Endodermal cell (in vitro differentiated cells): ENCODE measurements around the gene LAMP2. TPM values are rescaled to one million over a fixed set of nuclear protein-coding genes. Genes with fewer than 3 reads are reported as not detected.

Source experiments
- DNase-seq: peaks from one replicate; pipeline ENCODE4 v3.0.0-alpha.2; 2017
- H3K27ac ChIP-seq: 2 replicates; pipeline ENCODE4 v1.5.1; 2013; ENCODE audit warnings: mild to moderate bottlenecking, low read depth, low read length, moderate library complexity
- H3K27me3 ChIP-seq: 2 replicates; pipeline ENCODE4 v1.6.1; 2013; ENCODE audit warnings: mild to moderate bottlenecking, low read length, moderate library complexity; ENCODE audit not compliant: insufficient read depth, control insufficient read depth, poor library complexity, severe bottlenecking
- H3K36me3 ChIP-seq: 2 replicates; pipeline ENCODE4 v1.7.0; 2013; ENCODE audit warnings: mild to moderate bottlenecking, low read length, moderate library complexity; ENCODE audit not compliant: control insufficient read depth, insufficient read depth
- H3K4me1 ChIP-seq: one replicate; pipeline ENCODE4 v1.7.0; 2013; ENCODE audit warnings: low read length; ENCODE audit not compliant: control insufficient read depth, insufficient read depth
- H3K4me3 ChIP-seq: 2 replicates; pipeline ENCODE4 v1.5.1; 2013; ENCODE audit warnings: mild to moderate bottlenecking, low read length, moderate library complexity
- H3K9ac ChIP-seq: 2 replicates; pipeline ENCODE4 v1.6.1; 2013; ENCODE audit warnings: mild to moderate bottlenecking, low read length, moderate library complexity; ENCODE audit not compliant: poor library complexity, severe bottlenecking; ENCODE audit errors: extremely low read depth
- H3K9me3 ChIP-seq: 2 replicates; pipeline ENCODE4 v1.6.1; 2013; ENCODE audit warnings: mild to moderate bottlenecking, low read length, moderate library complexity; ENCODE audit not compliant: control insufficient read depth
- H3K27ac Mint-ChIP-seq: 2 replicates; pipeline ENCODE4 v1.8.0; 2020; ENCODE audit warnings: mixed read lengths
- H3K27me3 Mint-ChIP-seq: 2 replicates; pipeline ENCODE4 v1.8.0; 2021; ENCODE audit warnings: mild to moderate bottlenecking, mixed read lengths; ENCODE audit not compliant: insufficient read depth
- H3K36me3 Mint-ChIP-seq: 2 replicates; pipeline ENCODE4 v1.8.0; 2020; ENCODE audit warnings: low read depth, mixed read lengths
- H3K4me1 Mint-ChIP-seq: 2 replicates; pipeline ENCODE4 v1.8.0; 2020; ENCODE audit warnings: mixed read lengths
- H3K4me3 Mint-ChIP-seq: 2 replicates; pipeline ENCODE4 v1.8.0; 2020; ENCODE audit warnings: mild to moderate bottlenecking, moderate library complexity, mixed read lengths
- H3K9me3 Mint-ChIP-seq: 2 replicates; pipeline ENCODE4 v1.8.0; 2020; ENCODE audit warnings: mild to moderate bottlenecking, mixed read lengths
- CTCF ChIP-seq: fragments of 200-600 bp; sonication (generic); conservative IDR thresholded peaks from 2 replicates; pipeline ENCODE4 v1.5.0; 2021; ENCODE audit warnings: antibody characterized with exemption, mild to moderate bottlenecking
- WGBS, 2 experiments: methylation state at CpG; one replicate each; pipeline versions ENCODE4 v1.1.5 to v1.1.7; 2013; ENCODE audit warnings: missing lambda C conversion rate in 2 of 2, mixed read lengths in 1 of 2; ENCODE audit not compliant: insufficient coverage in 1 of 2, insufficient read length in 1 of 2; 5-methylcytosine and 5-hydroxymethylcytosine counted together
- long read RNA-seq, 4 experiments: library from polyadenylated mRNA in 2 of 4; library from RNA in 1 of 4; library from capped mRNA in 1 of 4; stranded (forward) in 3 of 4; unstranded in 1 of 4; transcript quantifications; one replicate each; pipeline ENCODE4 v2.0.0, GENCODE V29; 2020 to 2021; ENCODE audit warnings: inconsistent platforms in 1 of 4
- polyA plus RNA-seq, 2 experiments: library from polyadenylated mRNA; stranded (reverse); fragments of 50-300 nt; gene quantifications; one replicate each; pipeline ENCODE4 v1.2.3, GENCODE V29; 2013
- total RNA-seq, 2 donors: library from RNA; stranded (reverse); fragmentation: NEBNext Ultra II Directional in 1 of 2; extraction: Animal tissue kit (Norgen Biotek cat#: 25700) in 1 of 2; gene quantifications; 2 replicates in 1 of 2; 3 replicates in 1 of 2; pipeline ENCODE4 v1.2.1, GENCODE V29; 2021

LAMP2 gene
- 10 to 100 TPM; 33.5 to 34.7 TPM for total RNA-seq
- 62.3 TPM for polyA plus RNA-seq (2013, experiment 1 of 2)
- polyA plus RNA-seq (2013, experiment 2 of 2): 60.8 TPM
- long read RNA-seq, experiment 1, full-length matches to known transcripts: 7 of 15 reads
- long read RNA-seq, experiment 1, partial matches to known transcripts: 2 of 15 reads
- long read RNA-seq, experiment 1, other reads (novel, unspliced or antisense): 6 of 15 reads
- long read RNA-seq, experiment 2, full-length matches to known transcripts: 116 of 131 reads
- long read RNA-seq, experiment 2, partial matches to known transcripts: 5 of 131 reads
- long read RNA-seq, experiment 2, other reads (novel, unspliced or antisense): 10 of 131 reads
- long read RNA-seq, experiment 3, full-length matches to known transcripts: 183 of 192 reads
- long read RNA-seq, experiment 3, partial matches to known transcripts: 2 of 192 reads
- long read RNA-seq, experiment 3, other reads (novel, unspliced or antisense): 7 of 192 reads
- long read RNA-seq, experiment 4, full-length matches to known transcripts: 23 of 30 reads
- long read RNA-seq, experiment 4, partial matches to known transcripts: 2 of 30 reads
- long read RNA-seq, experiment 4, other reads (novel, unspliced or antisense): 5 of 30 reads

GRCh38 chrX:120468825-120469525, at the start of gene LAMP2:
Gene LAMP2 (minus strand): TSS chrX:120469296. CDS start chrX:120469169, 127 bp downstream.
- Mint-ChIP-seq H3K4me1 (peaks cover 4% of the 10 kb centered on the region), H3K27ac (peak within 1 kb of the TSS; percentile 97), H3K4me3 (peak within 1 kb of the TSS; percentile 84), H3K36me3 (no peaks in the 10 kb centered on the region), H3K9me3 (peaks cover 38% of the 10 kb centered on the region), H3K27me3 (no peaks in the 10 kb centered on the region)
- Histone ChIP-seq H3K4me1 (no peaks in the 10 kb centered on the region), H3K27ac (peak within 1 kb of the TSS; percentile 89), H3K4me3 (peak within 1 kb of the TSS; percentile 86), H3K36me3 (no peaks in the 10 kb centered on the region), H3K9me3 (no peaks in the 10 kb centered on the region), H3K27me3 (no peaks in the 10 kb centered on the region), H3K9ac (peak within 1 kb of the TSS; percentile 67)
- peak; percentile 93 for DNase-seq
- TF ChIP-seq CTCF: no peak
- 0% methylated on average over 46 of the region's 50 CpGs; no CpG with 5 or more reads in 1 of the 2 experiments for WGBS, 2 experiments

- Histone ChIP-seq H3K27ac (no peak overlapping the region), H3K36me3 (no peaks in the 10 kb centered on the region), H3K27me3 (no peaks in the 10 kb centered on the region), H3K9ac (no peak overlapping the region), H3K4me1 (no peaks in the 10 kb centered on the region), H3K9me3 (no peaks in the 10 kb centered on the region), H3K4me3 (no peak overlapping the region)
- no peak for DNase-seq
- H3K27me3 Mint-ChIP-seq: no peaks in the 10 kb centered on the region
- peaks cover 27% of the 10 kb centered on the region for H3K36me3 Mint-ChIP-seq
- no peak overlapping the region for H3K4me3 Mint-ChIP-seq
- no peak overlapping the region for H3K27ac Mint-ChIP-seq
- peaks cover 61% of the 10 kb centered on the region for H3K9me3 Mint-ChIP-seq
- no peaks in the 10 kb centered on the region for H3K4me1 Mint-ChIP-seq
- WGBS, 2 experiments: 100% methylated on average over 2 of the region's 3 CpGs; no CpG with 5 or more reads in 1 of the 2 experiments
- no peak for TF ChIP-seq CTCF
Measured at GRCh38 chrX:120517936-120518335, 48.8 kb upstream of the LAMP2 start.

GRCh38 chrX:120514236-120514635, 45.1 kb upstream of the LAMP2 start:
- peak; percentile 42 for DNase-seq
- Histone ChIP-seq H3K9ac (no peak overlapping the region), H3K9me3 (no peaks in the 10 kb centered on the region), H3K27me3 (no peaks in the 10 kb centered on the region), H3K4me1 (no peaks in the 10 kb centered on the region), H3K4me3 (no peak overlapping the region), H3K27ac (no peak overlapping the region), H3K36me3 (no peaks in the 10 kb centered on the region)
- Mint-ChIP-seq H3K27ac (no peak overlapping the region), H3K27me3 (no peaks in the 10 kb centered on the region), H3K4me1 (no peaks in the 10 kb centered on the region), H3K36me3 (peaks cover 13% of the 10 kb centered on the region), H3K9me3 (peaks cover 38% of the 10 kb centered on the region), H3K4me3 (no peak overlapping the region)
- WGBS, 2 experiments: no CpG with 5 or more reads among the region's 1 CpG
- TF ChIP-seq CTCF: peak; percentile 66
